GM23338 (cell line): Measurements from ENCODE around the gene B4GALT2. TPM values are rescaled to one million over a fixed set of nuclear protein-coding genes. Genes with fewer than 3 reads are reported as not detected.
A peak's percentile ranks its signal among the peaks of the same experiment; 100 is the strongest.

ENCODE experiments used
- ATAC-seq: fragments of 200-7000 bp; cut with Tn5 transposase; 3 replicates; pipeline ENCODE4 v1.9.1; 2020
- DNase-seq: peaks from one replicate; pipeline ENCODE4 v3.0.0-alpha.2; 2015; ENCODE audit warnings: low spot score
- H2AFZ ChIP-seq: fragments of 200-600 bp; sonication (generic); 2 replicates; pipeline ENCODE4 v1.8.0; 2016; ENCODE audit warnings: antibody characterized with exemption, mild to moderate bottlenecking, moderate library complexity
- H3F3A ChIP-seq: fragments of 200-600 bp; sonication (generic); replicated peaks from 2 replicates; pipeline ENCODE4 v1.8.0; 2017; ENCODE audit warnings: antibody characterized with exemption, mixed run types, low read depth
- H3K27ac ChIP-seq: fragments of 200-600 bp; sonication (generic); 2 replicates; pipeline ENCODE4 v1.6.1; 2016; ENCODE audit warnings: low read depth
- H3K27me3 ChIP-seq: fragments of 200-600 bp; sonication (generic); 2 replicates; pipeline ENCODE4 v1.8.0; 2016; ENCODE audit warnings: mild to moderate bottlenecking, mixed run types, moderate library complexity; ENCODE audit not compliant: insufficient read depth
- H3K36me3 ChIP-seq: fragments of 200-600 bp; sonication (generic); 2 replicates; pipeline ENCODE4 v1.8.0; 2016; ENCODE audit warnings: mild to moderate bottlenecking; ENCODE audit not compliant: insufficient read depth
- H3K4me1 ChIP-seq: fragments of 200-600 bp; sonication (generic); 2 replicates; pipeline ENCODE4 v1.8.0; 2016; ENCODE audit warnings: mild to moderate bottlenecking, moderate library complexity; ENCODE audit not compliant: insufficient read depth
- H3K4me2 ChIP-seq: fragments of 200-600 bp; sonication (generic); 2 replicates; pipeline ENCODE4 v1.7.1; 2017; ENCODE audit warnings: mixed run types
- H3K4me3 ChIP-seq: fragments of 200-600 bp; sonication (generic); 2 replicates; pipeline ENCODE4 v1.6.1; 2016; ENCODE audit warnings: mixed run types
- H3K79me2 ChIP-seq: fragments of 200-600 bp; sonication (generic); replicated peaks from 2 replicates; pipeline ENCODE4 v1.8.0; 2017; ENCODE audit warnings: mild to moderate bottlenecking; ENCODE audit not compliant: insufficient read depth
- H3K9me2 ChIP-seq: fragments of 200-600 bp; sonication (generic); 2 replicates; pipeline ENCODE4 v1.8.0; 2017; ENCODE audit not compliant: insufficient read depth
- H4K20me1 ChIP-seq: fragments of 200-600 bp; sonication (generic); replicated peaks from 2 replicates; pipeline ENCODE4 v1.8.0; 2017; ENCODE audit warnings: mild to moderate bottlenecking; ENCODE audit not compliant: insufficient read depth
- H3K27ac Mint-ChIP-seq: 2 replicates; pipeline ENCODE4 v1.8.0; 2020; ENCODE audit warnings: inconsistent platforms, mild to moderate bottlenecking, moderate library complexity, mixed read lengths
- H3K27me3 Mint-ChIP-seq: 3 replicates; pipeline ENCODE4 v1.8.0; 2022; ENCODE audit warnings: low read depth, mild to moderate bottlenecking, moderate library complexity, mixed read lengths, inconsistent platforms; ENCODE audit not compliant: insufficient read depth, poor library complexity
- H3K36me3 Mint-ChIP-seq: 3 replicates; pipeline ENCODE4 v1.8.0; 2021; ENCODE audit warnings: low read depth, mild to moderate bottlenecking, inconsistent platforms, moderate library complexity, mixed read lengths
- H3K4me1 Mint-ChIP-seq: 3 replicates; pipeline ENCODE4 v1.8.0; 2020; ENCODE audit warnings: mild to moderate bottlenecking, inconsistent platforms, mixed read lengths
- H3K4me3 Mint-ChIP-seq: 3 replicates; pipeline ENCODE4 v1.8.0; 2021; ENCODE audit warnings: moderate library complexity, mild to moderate bottlenecking, inconsistent platforms, mixed read lengths
- H3K9me3 Mint-ChIP-seq: 3 replicates; pipeline ENCODE4 v1.8.0; 2020; ENCODE audit warnings: moderate library complexity, mild to moderate bottlenecking, inconsistent platforms, mixed read lengths
- CREB1 ChIP-seq: fragments of 250-450 bp; sonication (Bioruptor Pico); IDR thresholded peaks from 2 replicates; pipeline ENCODE4 v1.5.0; 2020; ENCODE audit warnings: low read depth, mild to moderate bottlenecking, moderate library complexity
- EZH2 ChIP-seq: fragments of 200-600 bp; sonication (generic); IDR thresholded peaks from one replicate; pipeline ENCODE4 v1.8.0; 2017; ENCODE audit warnings: antibody characterized with exemption, mild to moderate bottlenecking, low read depth; ENCODE audit not compliant: unreplicated experiment
- EZH2phosphoT487 ChIP-seq: fragments of 200-600 bp; sonication (generic); IDR thresholded peaks from one replicate; pipeline ENCODE4 v1.8.1; 2018; ENCODE audit warnings: antibody characterized with exemption; ENCODE audit not compliant: unreplicated experiment
- JUNB ChIP-seq: IDR thresholded peaks from one replicate; pipeline ENCODE4 v1.6.1; 2016; ENCODE audit warnings: antibody characterized with exemption; ENCODE audit not compliant: unreplicated experiment
- NANOG ChIP-seq: IDR thresholded peaks from 2 replicates; pipeline ENCODE4 v1.6.1; 2016; ENCODE audit warnings: antibody characterized with exemption, borderline replicate concordance
- POLR2AphosphoS5 ChIP-seq: IDR thresholded peaks from 2 replicates; pipeline ENCODE4 v1.6.1; 2016; ENCODE audit warnings: antibody characterized with exemption, low read depth
- STAT1 ChIP-seq: IDR thresholded peaks from one replicate; pipeline ENCODE4 v1.6.1; 2016; ENCODE audit warnings: antibody characterized with exemption; ENCODE audit not compliant: unreplicated experiment
- ZNF114 ChIP-seq: fragments of 250-450 bp; sonication (Bioruptor Pico); IDR thresholded peaks from 2 replicates; pipeline ENCODE4 v1.5.0; 2020; ENCODE audit warnings: mild to moderate bottlenecking, moderate library complexity
- ZNF331 ChIP-seq: fragments of 250-450 bp; sonication (Bioruptor Pico); IDR thresholded peaks from 2 replicates; pipeline ENCODE4 v1.5.0; 2020; ENCODE audit warnings: low read depth, mild to moderate bottlenecking, moderate library complexity
- polyA plus RNA-seq: library from polyadenylated mRNA; unstranded; fragments of >200 nt; fragmentation: Nextera tagmentation; extraction: Ambion mirVana; gene quantifications from 2 replicates; pipeline ENCODE4 v1.2.1, GENCODE V29; 2016
- total RNA-seq: library from RNA; depleted of rRNA; stranded (reverse); fragments of >200 nt; shearing (Covaris generic); gene quantifications from 2 replicates; pipeline ENCODE4 v1.2.3, GENCODE V29; 2014
- TF ChIP-seq, protein P1 (sequence below), 2 experiments: fragments of 200-600 bp in 1 of 2; sonication (generic) in 1 of 2; conservative IDR thresholded peaks; 2 replicates each; pipeline versions ENCODE4 v1.5.1 to v1.6.1; 2016 to 2017; ENCODE audit warnings: antibody characterized with exemption in 2 of 2, low read depth in 2 of 2, mild to moderate bottlenecking in 2 of 2, moderate library complexity in 1 of 2
- TF ChIP-seq, protein P2 (sequence below): IDR thresholded peaks from 2 replicates; pipeline ENCODE4 v1.6.1; 2016; ENCODE audit warnings: antibody characterized with exemption
- TF ChIP-seq, protein P3 (sequence below): IDR thresholded peaks from one replicate; pipeline ENCODE4 v1.6.1; 2018; ENCODE audit warnings: antibody characterized with exemption; ENCODE audit not compliant: unreplicated experiment
- TF ChIP-seq, protein P4 (sequence below): fragments of 250-450 bp; sonication (Bioruptor Pico); IDR thresholded peaks from 2 replicates; pipeline ENCODE4 v1.5.0; 2020; ENCODE audit warnings: mild to moderate bottlenecking, moderate library complexity

The B4GALT2 gene
- total and polyA plus RNA-seq, 2 experiments from 2014 or later = 22.4 to 63.1 TPM

DNA sequence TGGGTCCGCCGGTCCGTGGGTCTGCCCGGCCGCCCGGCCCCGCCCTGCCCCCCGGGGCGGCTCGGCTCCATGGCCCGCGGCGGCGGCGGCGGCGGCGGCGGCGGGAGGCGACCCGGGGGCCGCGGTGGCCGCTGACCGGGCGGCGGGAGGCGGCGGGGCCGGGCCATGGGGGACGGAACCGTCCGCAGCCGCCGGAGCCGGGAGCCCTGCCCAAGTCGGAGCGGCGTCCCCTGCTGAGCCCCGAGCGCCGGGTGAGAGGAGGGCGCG, 184 bp downstream of the B4GALT2 start:
- Histone ChIP-seq H3K4me3 (peak overlapping the region; percentile 69), H3K9me2 (no peaks in the 10 kb centered on the region), H3F3A (peaks cover 29% of the 10 kb centered on the region; the same call in 1 of the 2 replicates), H3K27me3 (no peaks in the 10 kb centered on the region), H4K20me1 (peaks cover 19% of the 10 kb centered on the region), H2AFZ (no peak overlapping the region), H3K4me1 (peaks cover 18% of the 10 kb centered on the region), H3K79me2 (peaks cover 16% of the 10 kb centered on the region), H3K36me3 (0 out of 2 replicates have a peak, but pooled peaks cover 7% of the 10 kb centered on the region), H3K27ac (no peak overlapping the region), H3K4me2 (peak overlapping the region; percentile 84)
- DNase-seq = no peak
- Mint-ChIP-seq H3K36me3 (peaks cover 49% of the 10 kb centered on the region), H3K27me3 (peaks cover 40% of the 10 kb centered on the region), H3K27ac (no peak overlapping the region), H3K4me3 (no peak overlapping the region; the same call in 2 of the 3 replicates), H3K4me1 (peaks cover 41% of the 10 kb centered on the region), H3K9me3 (no peaks in the 10 kb centered on the region)
- no peak for ATAC-seq
- TF ChIP-seq, protein P1, sequence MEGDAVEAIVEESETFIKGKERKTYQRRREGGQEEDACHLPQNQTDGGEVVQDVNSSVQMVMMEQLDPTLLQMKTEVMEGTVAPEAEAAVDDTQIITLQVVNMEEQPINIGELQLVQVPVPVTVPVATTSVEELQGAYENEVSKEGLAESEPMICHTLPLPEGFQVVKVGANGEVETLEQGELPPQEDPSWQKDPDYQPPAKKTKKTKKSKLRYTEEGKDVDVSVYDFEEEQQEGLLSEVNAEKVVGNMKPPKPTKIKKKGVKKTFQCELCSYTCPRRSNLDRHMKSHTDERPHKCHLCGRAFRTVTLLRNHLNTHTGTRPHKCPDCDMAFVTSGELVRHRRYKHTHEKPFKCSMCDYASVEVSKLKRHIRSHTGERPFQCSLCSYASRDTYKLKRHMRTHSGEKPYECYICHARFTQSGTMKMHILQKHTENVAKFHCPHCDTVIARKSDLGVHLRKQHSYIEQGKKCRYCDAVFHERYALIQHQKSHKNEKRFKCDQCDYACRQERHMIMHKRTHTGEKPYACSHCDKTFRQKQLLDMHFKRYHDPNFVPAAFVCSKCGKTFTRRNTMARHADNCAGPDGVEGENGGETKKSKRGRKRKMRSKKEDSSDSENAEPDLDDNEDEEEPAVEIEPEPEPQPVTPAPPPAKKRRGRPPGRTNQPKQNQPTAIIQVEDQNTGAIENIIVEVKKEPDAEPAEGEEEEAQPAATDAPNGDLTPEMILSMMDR (conservative IDR thresholded peaks at IDR 0.05; ENCODE audit: low read depth in 2 of 2) = no peak
- TF ChIP-seq ZNF331 (CRISPR knock-in tag) (no peak), ZNF114 (no peak), STAT1 (no peak), EZH2phosphoT487 (no peak), POLR2AphosphoS5 (no peak), NANOG (no peak), JUNB (no peak), CREB1 (CRISPR knock-in tag) (no peak), EZH2 (no peak)
- TF ChIP-seq, protein P2, sequence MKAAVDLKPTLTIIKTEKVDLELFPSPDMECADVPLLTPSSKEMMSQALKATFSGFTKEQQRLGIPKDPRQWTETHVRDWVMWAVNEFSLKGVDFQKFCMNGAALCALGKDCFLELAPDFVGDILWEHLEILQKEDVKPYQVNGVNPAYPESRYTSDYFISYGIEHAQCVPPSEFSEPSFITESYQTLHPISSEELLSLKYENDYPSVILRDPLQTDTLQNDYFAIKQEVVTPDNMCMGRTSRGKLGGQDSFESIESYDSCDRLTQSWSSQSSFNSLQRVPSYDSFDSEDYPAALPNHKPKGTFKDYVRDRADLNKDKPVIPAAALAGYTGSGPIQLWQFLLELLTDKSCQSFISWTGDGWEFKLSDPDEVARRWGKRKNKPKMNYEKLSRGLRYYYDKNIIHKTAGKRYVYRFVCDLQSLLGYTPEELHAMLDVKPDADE = no peak
- TF ChIP-seq, protein P3, sequence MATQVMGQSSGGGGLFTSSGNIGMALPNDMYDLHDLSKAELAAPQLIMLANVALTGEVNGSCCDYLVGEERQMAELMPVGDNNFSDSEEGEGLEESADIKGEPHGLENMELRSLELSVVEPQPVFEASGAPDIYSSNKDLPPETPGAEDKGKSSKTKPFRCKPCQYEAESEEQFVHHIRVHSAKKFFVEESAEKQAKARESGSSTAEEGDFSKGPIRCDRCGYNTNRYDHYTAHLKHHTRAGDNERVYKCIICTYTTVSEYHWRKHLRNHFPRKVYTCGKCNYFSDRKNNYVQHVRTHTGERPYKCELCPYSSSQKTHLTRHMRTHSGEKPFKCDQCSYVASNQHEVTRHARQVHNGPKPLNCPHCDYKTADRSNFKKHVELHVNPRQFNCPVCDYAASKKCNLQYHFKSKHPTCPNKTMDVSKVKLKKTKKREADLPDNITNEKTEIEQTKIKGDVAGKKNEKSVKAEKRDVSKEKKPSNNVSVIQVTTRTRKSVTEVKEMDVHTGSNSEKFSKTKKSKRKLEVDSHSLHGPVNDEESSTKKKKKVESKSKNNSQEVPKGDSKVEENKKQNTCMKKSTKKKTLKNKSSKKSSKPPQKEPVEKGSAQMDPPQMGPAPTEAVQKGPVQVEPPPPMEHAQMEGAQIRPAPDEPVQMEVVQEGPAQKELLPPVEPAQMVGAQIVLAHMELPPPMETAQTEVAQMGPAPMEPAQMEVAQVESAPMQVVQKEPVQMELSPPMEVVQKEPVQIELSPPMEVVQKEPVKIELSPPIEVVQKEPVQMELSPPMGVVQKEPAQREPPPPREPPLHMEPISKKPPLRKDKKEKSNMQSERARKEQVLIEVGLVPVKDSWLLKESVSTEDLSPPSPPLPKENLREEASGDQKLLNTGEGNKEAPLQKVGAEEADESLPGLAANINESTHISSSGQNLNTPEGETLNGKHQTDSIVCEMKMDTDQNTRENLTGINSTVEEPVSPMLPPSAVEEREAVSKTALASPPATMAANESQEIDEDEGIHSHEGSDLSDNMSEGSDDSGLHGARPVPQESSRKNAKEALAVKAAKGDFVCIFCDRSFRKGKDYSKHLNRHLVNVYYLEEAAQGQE = no peak
- TF ChIP-seq, protein P4, sequence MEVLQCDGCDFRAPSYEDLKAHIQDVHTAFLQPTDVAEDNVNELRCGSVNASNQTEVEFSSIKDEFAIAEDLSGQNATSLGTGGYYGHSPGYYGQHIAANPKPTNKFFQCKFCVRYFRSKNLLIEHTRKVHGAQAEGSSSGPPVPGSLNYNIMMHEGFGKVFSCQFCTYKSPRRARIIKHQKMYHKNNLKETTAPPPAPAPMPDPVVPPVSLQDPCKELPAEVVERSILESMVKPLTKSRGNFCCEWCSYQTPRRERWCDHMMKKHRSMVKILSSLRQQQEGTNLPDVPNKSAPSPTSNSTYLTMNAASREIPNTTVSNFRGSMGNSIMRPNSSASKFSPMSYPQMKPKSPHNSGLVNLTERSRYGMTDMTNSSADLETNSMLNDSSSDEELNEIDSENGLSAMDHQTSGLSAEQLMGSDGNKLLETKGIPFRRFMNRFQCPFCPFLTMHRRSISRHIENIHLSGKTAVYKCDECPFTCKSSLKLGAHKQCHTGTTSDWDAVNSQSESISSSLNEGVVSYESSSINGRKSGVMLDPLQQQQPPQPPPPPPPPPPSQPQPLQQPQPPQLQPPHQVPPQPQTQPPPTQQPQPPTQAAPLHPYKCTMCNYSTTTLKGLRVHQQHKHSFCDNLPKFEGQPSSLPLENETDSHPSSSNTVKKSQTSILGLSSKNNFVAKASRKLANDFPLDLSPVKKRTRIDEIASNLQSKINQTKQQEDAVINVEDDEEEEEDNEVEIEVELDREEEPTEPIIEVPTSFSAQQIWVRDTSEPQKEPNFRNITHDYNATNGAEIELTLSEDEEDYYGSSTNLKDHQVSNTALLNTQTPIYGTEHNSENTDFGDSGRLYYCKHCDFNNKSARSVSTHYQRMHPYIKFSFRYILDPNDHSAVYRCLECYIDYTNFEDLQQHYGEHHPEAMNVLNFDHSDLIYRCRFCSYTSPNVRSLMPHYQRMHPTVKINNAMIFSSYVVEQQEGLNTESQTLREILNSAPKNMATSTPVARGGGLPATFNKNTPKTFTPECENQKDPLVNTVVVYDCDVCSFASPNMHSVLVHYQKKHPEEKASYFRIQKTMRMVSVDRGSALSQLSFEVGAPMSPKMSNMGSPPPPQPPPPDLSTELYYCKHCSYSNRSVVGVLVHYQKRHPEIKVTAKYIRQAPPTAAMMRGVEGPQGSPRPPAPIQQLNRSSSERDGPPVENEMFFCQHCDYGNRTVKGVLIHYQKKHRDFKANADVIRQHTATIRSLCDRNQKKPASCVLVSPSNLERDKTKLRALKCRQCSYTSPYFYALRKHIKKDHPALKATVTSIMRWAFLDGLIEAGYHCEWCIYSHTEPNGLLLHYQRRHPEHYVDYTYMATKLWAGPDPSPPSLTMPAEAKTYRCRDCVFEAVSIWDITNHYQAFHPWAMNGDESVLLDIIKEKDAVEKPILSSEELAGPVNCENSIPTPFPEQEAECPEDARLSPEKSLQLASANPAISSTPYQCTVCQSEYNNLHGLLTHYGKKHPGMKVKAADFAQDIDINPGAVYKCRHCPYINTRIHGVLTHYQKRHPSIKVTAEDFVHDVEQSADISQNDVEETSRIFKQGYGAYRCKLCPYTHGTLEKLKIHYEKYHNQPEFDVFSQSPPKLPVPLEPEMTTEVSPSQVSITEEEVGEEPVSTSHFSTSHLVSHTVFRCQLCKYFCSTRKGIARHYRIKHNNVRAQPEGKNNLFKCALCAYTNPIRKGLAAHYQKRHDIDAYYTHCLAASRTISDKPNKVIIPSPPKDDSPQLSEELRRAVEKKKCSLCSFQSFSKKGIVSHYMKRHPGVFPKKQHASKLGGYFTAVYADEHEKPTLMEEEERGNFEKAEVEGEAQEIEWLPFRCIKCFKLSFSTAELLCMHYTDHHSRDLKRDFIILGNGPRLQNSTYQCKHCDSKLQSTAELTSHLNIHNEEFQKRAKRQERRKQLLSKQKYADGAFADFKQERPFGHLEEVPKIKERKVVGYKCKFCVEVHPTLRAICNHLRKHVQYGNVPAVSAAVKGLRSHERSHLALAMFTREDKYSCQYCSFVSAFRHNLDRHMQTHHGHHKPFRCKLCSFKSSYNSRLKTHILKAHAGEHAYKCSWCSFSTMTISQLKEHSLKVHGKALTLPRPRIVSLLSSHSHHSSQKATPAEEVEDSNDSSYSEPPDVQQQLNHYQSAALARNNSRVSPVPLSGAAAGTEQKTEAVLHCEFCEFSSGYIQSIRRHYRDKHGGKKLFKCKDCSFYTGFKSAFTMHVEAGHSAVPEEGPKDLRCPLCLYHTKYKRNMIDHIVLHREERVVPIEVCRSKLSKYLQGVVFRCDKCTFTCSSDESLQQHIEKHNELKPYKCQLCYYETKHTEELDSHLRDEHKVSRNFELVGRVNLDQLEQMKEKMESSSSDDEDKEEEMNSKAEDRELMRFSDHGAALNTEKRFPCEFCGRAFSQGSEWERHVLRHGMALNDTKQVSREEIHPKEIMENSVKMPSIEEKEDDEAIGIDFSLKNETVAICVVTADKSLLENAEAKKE (CRISPR knock-in tag) = no peak
